Astrocyte of the cerebellum (primary cell): ENCODE results near the gene PTPRM.

ENCODE experiments used
- DNase-seq: peaks from one replicate; pipeline ENCODE4 v3.0.0-alpha.2; 2011; ENCODE audit warnings: low read depth
- H3K4me3 ChIP-seq: 2 replicates; pipeline ENCODE4 v1.5.1; 2011; ENCODE audit warnings: mild to moderate bottlenecking, low read depth, low read length, moderate library complexity
- CTCF ChIP-seq: IDR thresholded peaks from 2 replicates; pipeline ENCODE4 v1.5.1; 2012; ENCODE audit warnings: low read length, low read depth, moderate library complexity, mild to moderate bottlenecking; ENCODE audit errors: missing control alignments
- in situ Hi-C: cut with HindIII; loops from 2 replicates; pipeline ENCODE4 v1.10.0; 2017; ENCODE audit warnings: low sequenced_read_pairs

Gene PTPRM

DNA sequence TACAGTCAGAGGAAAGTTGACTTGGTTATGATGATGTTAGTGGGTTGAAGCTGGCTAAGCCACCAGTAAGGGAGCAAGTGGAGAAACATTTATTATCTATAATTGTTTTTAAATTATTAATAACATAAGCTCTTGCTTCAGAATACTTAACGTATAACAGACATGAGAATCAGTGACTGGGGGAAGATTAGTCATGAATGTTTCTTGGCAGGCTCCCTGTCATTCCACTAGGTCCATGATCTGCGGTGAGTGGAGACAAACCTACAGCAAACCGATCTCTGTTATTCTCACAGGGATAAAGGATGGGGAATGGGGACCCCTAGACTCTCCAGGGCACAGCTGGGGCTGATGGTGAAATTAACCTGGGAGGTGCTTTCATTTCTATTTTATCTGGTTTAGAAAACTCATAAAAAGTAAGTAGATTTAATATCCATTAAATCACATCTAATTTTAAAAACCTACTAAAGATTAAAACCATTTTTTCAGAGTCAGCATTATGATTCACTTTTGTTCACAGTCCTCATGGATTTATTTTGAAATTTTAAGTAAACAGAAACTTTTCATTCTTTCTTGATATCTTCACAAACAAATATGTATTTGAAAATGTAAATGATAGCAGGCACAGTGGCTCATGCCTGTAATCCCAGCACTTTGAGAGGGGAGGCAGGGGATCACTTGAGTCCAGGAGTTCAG, 420.3 kb downstream of the PTPRM start:
- DNase-seq, result peak; percentile 59
- H3K4me3 ChIP-seq, result no peak overlapping the region
- TF ChIP-seq CTCF, result no peak
- in situ Hi-C loops, result no loop called here

DNA sequence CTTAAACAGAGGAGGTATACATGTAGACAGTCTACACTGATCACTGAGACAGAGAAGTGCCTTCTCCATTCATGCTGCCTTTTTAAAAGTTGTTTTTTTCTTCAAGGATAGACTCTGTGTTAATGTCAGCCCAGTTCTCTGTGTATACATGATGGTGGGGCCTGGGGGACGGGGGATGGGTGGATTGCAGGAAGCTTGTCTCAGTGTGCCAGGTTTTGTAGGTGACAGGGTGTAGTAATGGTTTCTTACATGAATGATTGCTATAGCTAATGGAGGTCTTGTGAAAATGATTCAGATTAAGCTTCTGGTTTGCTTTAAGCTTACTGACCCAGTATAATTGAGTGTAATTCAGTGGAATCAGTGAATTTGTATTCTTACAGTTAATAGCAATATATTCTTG, 423.6 kb downstream of the PTPRM start:
- in situ Hi-C loops, result no loop called here
- no peak for DNase-seq
- H3K4me3 ChIP-seq, result no peak overlapping the region
- TF ChIP-seq CTCF, result no peak

DNA sequence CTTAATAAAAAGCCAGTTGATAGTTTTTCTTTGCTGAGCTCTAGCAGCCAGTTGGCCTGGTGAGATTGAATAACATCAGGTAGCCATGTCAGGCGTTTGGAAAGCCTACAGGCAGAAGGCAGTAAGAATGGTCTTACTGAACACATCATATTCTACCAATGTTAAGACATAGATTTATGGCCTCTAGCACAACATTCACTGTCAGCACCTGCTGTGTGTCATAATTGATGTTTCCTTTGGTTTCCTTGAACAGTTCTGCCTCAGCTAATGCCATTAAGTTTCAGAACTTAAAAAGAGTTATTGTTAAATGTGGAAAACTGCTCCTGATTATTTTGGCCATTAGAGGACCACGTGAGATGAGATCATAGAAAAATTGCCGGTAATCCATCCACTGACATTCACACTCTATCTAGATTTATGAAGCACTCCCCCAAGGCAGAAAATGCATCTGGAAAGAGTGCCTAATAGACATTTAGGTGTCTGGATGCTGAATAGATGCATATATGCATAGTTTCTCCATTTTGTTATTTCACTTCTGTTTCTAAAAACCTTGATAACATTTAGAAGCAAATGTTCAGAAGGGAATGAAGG, 434.7 kb downstream of the PTPRM start:
- no peak for TF ChIP-seq CTCF
- H3K4me3 ChIP-seq, result no peak overlapping the region
- in situ Hi-C loops, result no loop called here
- DNase-seq, result no peak

GRCh38 chr18:8003878-8004675, 437.0 kb downstream of the PTPRM start:
- H3K4me3 ChIP-seq, result no peak overlapping the region
- TF ChIP-seq CTCF, result no peak
- in situ Hi-C loops, result no loop called here
- DNase-seq, result peak; percentile 48

DNA sequence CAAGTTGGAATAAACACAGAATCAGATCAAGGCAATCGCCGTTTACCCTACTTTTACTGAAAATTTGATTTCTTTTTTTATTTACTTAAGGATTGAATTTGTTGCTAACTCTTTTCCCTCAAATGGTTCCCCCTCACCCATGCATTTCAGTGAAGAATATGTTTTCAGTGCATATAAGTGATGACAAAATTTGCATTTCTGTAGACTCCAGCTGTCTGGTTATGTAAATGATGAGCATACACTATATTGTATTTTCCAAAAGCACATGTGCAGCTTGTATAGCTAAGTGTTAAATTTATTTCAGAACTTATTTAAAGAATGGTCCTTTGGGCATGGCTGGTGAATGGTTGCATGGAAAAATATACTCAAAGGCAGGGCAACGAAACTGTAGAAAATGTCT, 437.7 kb downstream of the PTPRM start:
- TF ChIP-seq CTCF, result no peak
- no peak for DNase-seq
- in situ Hi-C loops, result no loop called here

GRCh38 chr18:8005870-8006569, 438.9 kb downstream of the PTPRM start:
- no peak overlapping the region for H3K4me3 ChIP-seq
- no peak for TF ChIP-seq CTCF
- no peak for DNase-seq
- in situ Hi-C loops, result no loop called here

More for the DNA sequence above, 437.7 kb downstream of the PTPRM start:
- H3K4me3 ChIP-seq, result no peak overlapping the region
